ENCODE measurements around the gene PLCB2.

The PLCB2 gene

GRCh38 chr15:40283615-40284300 is 24.0 kb downstream of the PLCB2 start:
- DNase-seq: no peak

DNA sequence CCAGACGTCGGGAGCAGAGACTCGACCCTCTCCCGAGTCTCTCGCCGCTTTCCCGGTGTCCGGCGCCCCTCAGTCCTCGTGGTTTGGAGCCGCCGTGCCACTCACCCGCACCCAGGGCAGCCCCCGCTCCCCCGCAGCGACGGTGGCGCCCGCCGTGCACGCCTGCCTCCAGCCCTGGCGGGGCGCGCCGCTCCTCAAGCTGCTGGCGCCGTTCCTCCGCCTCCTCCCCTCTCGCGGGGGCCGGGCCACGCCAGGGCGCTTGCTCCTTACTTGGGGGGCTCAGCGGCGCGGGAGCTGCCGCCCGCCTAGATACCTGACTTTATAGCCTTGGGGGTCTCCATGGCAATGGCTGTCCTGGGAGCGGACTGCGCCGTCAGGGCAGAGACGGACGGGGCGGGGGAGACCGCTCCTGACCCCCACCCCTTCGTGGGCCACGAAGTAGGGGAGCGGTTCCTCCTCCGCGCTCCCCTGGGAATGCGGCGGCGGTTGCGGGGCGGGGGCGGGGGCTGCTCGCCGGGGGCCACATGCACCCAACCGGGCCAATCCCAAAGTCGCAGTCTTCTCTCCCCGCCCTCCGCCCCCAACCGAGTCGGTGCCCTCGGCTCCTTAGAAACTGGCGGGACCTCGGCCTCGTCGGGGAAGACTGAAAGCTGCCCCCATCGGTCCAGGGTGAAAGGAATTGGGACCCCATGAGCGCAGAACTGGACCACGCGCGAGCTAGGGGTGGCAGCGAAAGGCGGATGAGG is 24.7 kb downstream of the PLCB2 start, which contains the start of gene ANKRD63:
TSS of gene ANKRD63 (minus strand) at position 196 of the 746 bp plus-strand sequence. CDS start 478 bp downstream, outside the sequence.
- no peak for DNase-seq

DNA sequence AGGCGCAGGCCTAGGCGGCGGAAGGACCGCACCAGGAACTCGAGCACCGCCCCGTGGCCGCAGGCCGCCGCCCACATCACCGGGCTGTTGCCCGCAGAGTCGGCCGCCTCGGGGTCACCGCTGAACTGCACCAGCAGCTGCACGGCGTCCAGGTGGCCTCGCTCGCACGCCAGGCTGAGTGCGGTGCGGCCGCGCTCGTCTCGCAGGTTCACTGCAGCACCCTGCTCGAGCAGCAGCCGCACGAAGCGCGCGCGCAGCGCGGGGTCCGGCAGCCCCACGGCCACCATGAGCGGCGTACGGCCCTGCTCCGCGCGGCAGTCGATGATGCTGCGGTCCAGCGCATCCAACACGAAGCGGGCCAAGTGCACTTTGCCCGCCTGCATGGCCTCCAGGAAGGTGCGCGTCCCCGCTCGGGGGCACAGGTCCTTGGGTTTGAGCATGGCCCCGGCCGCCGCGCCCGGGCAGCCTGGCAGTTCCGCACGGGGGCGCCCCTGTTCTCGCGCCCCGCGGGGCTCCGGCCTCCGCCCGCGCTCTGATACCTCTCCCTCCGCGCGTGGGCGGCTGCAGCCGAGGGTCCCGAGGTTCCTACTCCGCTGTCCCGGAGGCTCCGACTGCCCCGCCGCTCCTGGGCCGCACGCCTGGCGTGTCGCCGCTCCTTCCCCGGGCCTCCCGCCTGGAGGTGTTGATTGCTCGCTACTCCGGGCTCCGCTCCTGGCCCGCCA is 25.4 kb downstream of the PLCB2 start:
- DNase-seq: no peak

DNA sequence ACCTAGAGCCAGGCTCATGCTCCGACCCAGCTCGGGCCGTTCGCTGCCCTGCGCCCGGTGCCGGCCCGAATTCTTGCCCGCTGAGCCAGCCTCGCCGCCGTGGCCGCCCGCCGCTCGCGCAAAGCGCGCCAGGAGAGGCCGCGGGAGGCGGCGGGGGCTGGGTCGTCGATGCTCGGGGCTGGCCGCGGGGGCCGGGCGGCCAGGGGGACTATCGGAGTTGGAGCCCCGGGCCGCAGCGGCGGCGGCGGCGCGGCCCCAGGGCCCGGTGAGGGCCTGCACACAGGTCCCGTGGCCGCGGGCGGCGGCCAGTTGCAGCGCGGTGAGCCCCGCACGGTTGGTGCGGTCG is 26.0 kb downstream of the PLCB2 start:
- DNase-seq: no peak

DNA sequence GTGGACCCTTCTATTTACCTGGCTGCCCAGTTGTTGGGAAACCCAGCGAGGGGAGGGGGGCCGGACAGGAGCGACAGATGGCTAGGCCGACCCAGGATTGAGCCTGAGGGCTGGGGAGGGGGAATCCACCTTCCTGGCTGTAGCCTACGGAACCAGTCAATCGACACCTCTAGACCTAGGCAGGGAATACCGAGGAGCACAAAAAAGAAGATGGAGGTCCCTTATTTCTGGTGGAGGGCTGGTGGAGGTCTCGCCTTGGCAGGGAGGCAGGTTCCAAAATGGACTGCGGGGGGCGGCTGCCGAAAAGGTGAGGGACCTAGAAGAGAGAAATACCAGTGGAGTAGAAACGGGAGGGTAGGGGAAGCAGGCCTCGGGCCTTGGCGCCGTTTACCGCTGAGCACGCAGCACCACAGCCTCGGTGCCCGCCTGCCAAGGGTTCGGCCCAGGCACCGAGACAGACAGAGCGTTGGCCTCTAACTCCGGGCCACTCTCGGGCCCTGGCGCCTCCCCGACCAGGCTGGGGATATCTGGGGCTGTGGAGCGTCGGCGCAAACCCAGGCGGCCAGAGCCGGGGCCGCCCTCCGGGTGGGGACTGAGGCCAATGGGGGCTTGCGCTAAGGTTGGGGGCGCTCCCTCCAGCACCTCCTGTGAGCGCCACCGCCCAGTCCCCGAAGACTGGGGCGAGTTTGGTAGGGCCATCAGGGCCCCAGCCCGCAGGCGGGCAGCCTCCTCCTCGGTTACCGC is 26.5 kb downstream of the PLCB2 start:
- DNase-seq: no peak

DNA sequence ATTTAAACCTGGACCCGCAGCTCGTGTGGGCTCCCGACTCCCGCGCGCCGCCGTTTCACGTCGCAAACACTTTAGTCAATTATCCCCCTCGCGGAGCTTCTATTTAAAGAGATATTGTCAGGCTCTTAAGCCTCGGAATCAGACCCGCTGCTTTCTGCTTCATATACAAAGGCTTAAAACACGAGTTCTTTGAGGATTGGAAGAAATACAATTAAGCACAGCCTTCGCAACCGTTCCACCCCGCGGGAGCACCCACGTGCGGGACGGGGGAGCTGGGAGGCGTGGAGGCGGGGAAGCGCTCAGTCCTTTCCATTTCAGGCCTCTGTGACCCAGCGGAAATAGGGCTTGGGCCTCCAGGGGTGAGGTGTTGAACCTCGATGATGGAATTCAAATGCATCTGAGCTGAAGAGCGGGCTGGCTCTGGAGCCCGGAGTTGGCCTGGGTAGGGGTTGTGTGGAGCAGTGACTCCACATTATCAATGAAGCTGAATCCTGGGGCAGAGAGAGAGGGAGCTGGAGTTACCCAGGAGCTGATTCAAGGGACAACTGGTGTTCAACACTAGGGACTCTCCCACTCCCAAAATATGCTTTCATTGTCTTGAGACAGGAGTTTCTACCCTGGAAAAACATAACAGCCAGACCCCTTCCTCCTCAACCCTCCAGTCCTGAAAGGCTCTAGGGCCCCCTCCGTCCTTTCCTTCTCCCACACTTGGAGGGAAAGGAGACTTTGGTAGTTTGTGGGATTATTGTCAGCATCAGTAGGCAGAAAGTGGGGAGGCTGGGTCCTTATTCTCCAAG is 27.3 kb downstream of the PLCB2 start:
- no peak for DNase-seq

GRCh38 chr15:40279437-40280141 is 28.1 kb downstream of the PLCB2 start:
- peak; percentile 38 for DNase-seq

DNA sequence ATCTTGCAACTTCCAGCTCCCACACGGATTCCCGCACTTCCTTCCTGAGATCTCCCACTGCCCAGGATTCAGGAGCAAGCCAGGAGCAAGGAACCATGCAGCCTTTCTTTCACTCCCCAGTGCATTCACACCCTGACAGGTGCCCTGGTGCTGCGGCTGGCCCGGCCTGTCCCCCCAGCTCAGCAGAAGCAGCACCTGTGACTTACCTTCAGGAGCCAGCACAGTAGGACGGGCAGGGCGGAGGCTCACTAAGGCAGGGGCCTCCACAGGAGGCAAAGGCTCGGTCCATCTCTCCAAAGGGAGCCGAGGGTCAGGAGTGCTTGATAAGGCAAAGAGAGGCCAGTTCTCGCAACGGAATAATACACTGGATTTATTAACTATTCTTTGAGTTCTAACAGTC is 29.7 kb downstream of the PLCB2 start:
- no peak for DNase-seq

GRCh38 chr15:40277471-40277870 is 30.3 kb downstream of the PLCB2 start:
- no peak for DNase-seq

DNA sequence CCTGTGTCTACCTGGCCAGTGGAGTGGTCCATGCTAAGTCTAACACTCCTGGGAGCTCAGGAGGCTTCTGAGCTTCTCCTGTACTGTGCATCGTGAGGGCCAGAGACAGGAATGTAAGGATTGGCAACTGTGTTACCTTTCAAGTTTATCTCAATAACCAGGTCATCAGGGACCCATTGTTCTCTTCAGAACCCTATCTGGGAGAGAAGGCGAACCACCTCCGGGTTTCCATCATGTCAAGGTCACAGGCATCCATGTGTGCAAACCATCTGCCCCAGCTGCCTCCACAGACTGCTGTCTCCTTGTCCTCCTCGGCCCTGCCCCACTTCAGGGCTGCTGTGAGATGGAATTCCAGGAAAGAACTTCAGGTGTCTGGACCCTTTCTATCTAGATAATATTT is 30.8 kb downstream of the PLCB2 start:
- DNase-seq: no peak

GRCh38 chr15:40275954-40276353 is 31.8 kb downstream of the PLCB2 start:
- DNase-seq: no peak

DNA sequence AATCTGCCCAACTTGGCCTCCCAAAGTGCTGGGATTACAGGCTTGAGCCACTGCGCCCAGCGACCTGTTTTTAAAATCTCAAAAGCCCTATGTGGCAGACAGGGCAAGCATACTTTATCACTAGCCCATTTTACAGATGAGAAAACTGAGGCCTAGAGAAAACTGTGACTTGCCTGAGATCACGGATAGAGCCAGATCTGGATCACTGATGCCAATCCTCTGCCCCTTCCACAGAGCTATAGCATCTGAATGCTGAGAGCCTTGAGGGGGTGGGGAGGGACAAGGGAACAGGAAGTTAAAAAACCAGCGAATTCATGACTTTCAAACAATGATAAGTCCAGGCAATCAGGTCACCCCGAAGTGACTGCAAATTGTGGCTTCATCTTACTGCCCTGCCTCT is 32.2 kb downstream of the PLCB2 start:
- no peak for DNase-seq

- DNase-seq: peak; percentile 73
Measured at GRCh38 chr15:40274350-40275274, 33.1 kb downstream of the PLCB2 start.

- DNase-seq: no peak
Measured at GRCh38 chr15:40273428-40273827, 34.3 kb downstream of the PLCB2 start.

DNA sequence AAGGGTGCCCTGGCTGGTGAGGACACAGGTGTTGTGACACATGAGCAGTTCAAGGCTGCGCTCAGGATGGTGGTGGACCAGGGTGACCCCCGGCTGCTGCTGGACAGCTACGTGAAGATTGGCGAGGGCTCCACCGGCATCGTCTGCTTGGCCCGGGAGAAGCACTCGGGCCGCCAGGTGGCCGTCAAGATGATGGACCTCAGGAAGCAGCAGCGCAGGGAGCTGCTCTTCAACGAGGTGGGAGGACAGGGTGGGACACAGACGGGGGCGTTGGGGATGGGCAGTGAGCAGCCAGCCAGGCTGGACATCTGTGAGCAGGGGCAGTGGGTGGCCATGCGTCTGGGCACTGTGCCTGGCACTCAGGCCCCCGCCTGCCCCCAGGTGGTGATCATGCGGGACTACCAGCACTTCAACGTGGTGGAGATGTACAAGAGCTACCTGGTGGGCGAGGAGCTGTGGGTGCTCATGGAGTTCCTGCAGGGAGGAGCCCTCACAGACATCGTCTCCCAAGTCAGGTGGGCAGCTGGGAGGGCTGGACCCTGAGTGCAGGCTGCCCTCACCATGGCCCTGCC is 35.2 kb downstream of the PLCB2 start:
- no peak for DNase-seq

DNA sequence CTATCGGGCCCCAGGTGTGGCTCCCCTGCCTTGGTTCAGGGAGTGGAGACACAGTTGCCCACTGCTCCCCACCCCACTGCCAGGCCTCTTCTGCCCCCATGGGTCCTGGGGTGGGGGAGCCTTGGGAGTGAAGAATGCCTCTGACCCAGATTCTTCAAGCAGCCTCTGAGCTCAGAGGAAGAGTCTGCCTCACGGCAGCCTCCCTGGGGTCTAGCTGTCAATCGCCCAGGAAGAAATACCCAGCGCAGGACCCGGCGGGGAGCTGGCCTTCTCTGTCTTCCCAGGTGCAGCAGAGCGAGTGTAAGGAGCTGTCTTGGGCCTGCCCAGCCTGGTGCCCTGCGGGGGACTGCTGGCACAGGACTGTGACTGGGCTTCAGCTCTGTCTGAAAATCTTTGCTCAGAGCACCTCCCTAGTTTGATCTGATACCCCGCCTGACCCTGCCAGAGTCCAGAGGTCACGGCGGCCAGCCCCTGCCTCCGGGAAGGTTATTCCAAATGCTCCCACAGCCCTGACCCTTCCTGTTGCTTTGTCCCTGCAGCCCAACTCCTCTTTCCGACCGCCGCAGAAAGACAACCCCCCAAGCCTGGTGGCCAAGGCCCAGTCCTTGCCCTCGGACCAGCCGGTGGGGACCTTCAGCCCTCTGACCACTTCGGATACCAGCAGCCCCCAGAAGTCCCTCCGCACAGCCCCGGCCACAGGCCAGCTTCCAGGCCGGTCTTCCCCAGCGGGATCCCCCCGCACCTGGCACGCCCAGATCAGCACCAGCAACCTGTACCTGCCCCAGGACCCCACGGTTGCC is 35.9 kb downstream of the PLCB2 start:
- DNase-seq: no peak

- DNase-seq: no peak
Measured at GRCh38 chr15:40270246-40270995, 37.3 kb downstream of the PLCB2 start.

- no peak for DNase-seq
Measured at GRCh38 chr15:40269604-40270003, 38.1 kb downstream of the PLCB2 start.

DNA sequence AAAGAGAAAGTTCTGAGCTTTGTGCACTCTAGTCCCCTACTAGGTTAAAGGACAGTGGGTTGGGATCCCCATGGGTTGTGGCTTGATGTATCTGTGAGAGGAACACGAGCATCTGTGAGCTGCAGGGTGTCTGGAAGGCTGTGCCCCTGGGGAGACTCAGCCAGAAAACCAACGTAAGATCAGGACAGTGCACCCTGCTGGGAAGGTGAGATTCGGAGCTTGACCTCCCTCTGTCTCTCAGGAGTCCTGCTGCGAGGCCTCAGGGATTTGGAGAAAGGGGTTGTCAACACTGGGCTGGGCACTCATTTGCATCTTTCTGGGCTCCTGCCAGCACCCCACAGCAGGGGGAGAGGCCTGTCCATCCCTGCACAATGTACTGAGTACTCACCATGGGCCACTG is 40.1 kb downstream of the PLCB2 start:
- DNase-seq: no peak

Data from fibroblast of upper back skin (primary cell).